ENCODE measurements around the gene CYTH3. TPM values are rescaled to one million over a fixed set of nuclear protein-coding genes. Genes with fewer than 3 reads are reported as not detected.

Gene CYTH3
- total and polyA plus RNA-seq, 2 of the 8 experiments (the other 6 are each of a cell fraction or from before 2014, with no cell fraction given): 10.3 to 11.9 TPM

- no peak for TF ChIP-seq SAP30 (IDR thresholded peaks at IDR 0.05; ENCODE audit: insufficient read depth, insufficient replicate concordance, low read length)
- TF ChIP-seq GTF2F1 (IDR thresholded peaks at IDR 0.05; ENCODE audit: borderline replicate concordance, low read depth, low read length): no peak
- 0 out of 4 replicates have a peak, but pooled peaks of 1 of the 2 experiments have one; percentile 35 for TF ChIP-seq SIN3A (conservative IDR thresholded peaks at IDR 0.05 in 1 of 2, IDR thresholded peaks at IDR 0.05 in 1 of 2; ENCODE audit: low read depth in 1 of 2, low read length in 2 of 2)
- TF ChIP-seq EP300 (IDR thresholded peaks at IDR 0.05; ENCODE audit: borderline replicate concordance in 1 of 2, low read depth in 2 of 2, low read length in 2 of 2): 0 out of 3 replicates have a peak, but pooled peaks of 1 of the 2 experiments have one; percentile 22
- TF ChIP-seq POLR2A (IDR thresholded peaks at IDR 0.05; ENCODE audit: control extremely low read depth in 1 of 2, low read depth in 2 of 2, low read length in 2 of 2): no peak; a peak in 1 of 3 replicates
- 0 out of 2 replicates have a peak, but pooled peaks have one; percentile 53 for TF ChIP-seq RBBP5 (IDR thresholded peaks at IDR 0.05; ENCODE audit: borderline replicate concordance, low read depth, low read length)
- no peak for TF ChIP-seq BCL11A (IDR thresholded peaks at IDR 0.05; ENCODE audit: low read depth in 2 of 2, low read length in 2 of 2)
- TF ChIP-seq RNF2 (IDR thresholded peaks at IDR 0.05; ENCODE audit: borderline replicate concordance, low read depth, low read length, missing control alignments, poor library complexity, severe bottlenecking): no peak
- TF ChIP-seq FOSL1 (IDR thresholded peaks at IDR 0.05; ENCODE audit: insufficient read depth, low read depth, low read length): no peak
- peak; percentile 55 for TF ChIP-seq ASH2L (IDR thresholded peaks at IDR 0.05; ENCODE audit: low read length)
Observed at GRCh38 chr7:6171532-6172223, 100.7 kb downstream of the CYTH3 start (continued).

Measured in H1 (cell line).